T-helper 17 cell (primary cell): ENCODE measurements around the gene LIX1L. TPM values are rescaled to one million over a fixed set of nuclear protein-coding genes. Genes with fewer than 3 reads are reported as not detected.

Experiments used
- ATAC-seq: fragments of 150-1000 bp; cut with Tn5 transposase; 2 replicates; pipeline ENCODE4 v1.10.0; 2021; ENCODE audit warnings: mild to moderate bottlenecking, moderate library complexity
- DNase-seq, 3 donors: peaks; one replicate each; pipeline versions ENCODE4 v3.0.0 to v3.0.0-alpha.2; 2020 to 2021
- H3K9me3 ChIP-seq: one replicate; pipeline ENCODE4 v1.7.0; 2013; ENCODE audit warnings: low read length, mild to moderate bottlenecking; ENCODE audit not compliant: control insufficient read depth, poor library complexity, severe bottlenecking
- H3K27ac Mint-ChIP-seq: one replicate; pipeline ENCODE4 v1.8.0; 2022; ENCODE audit warnings: mild to moderate bottlenecking, moderate library complexity, mixed read lengths
- H3K27me3 Mint-ChIP-seq: one replicate; pipeline ENCODE4 v1.8.0; 2022; ENCODE audit warnings: mixed read lengths
- H3K36me3 Mint-ChIP-seq: one replicate; pipeline ENCODE4 v1.8.0; 2022; ENCODE audit warnings: low read depth, mixed read lengths
- H3K4me1 Mint-ChIP-seq: one replicate; pipeline ENCODE4 v1.8.0; 2022; ENCODE audit warnings: mild to moderate bottlenecking, mixed read lengths
- H3K4me3 Mint-ChIP-seq: one replicate; pipeline ENCODE4 v1.8.0; 2022; ENCODE audit warnings: mild to moderate bottlenecking, moderate library complexity, mixed read lengths
- total RNA-seq, 4 donors: library from RNA in 2 of 4; stranded (reverse) in 2 of 4; gene quantifications; one replicate each; pipeline ENCODE4 v1.2.3 and lab custom pipeline; 2022 to 2026

LIX1L gene
- total RNA-seq, 2 donors from 2014 or later, result 36.6 to 44.1 TPM

GRCh38 chr1:145963265-145964019 is 5.6 kb upstream of the LIX1L start:
- Mint-ChIP-seq H3K27ac (peak overlapping the region; percentile 97), H3K27me3 (no peaks in the 10 kb centered on the region), H3K36me3 (no peaks in the 10 kb centered on the region), H3K4me3 (peak overlapping the region; percentile 98), H3K4me1 (peaks cover 49% of the 10 kb centered on the region)
- DNase-seq (no peak), ATAC-seq (no peak)
- H3K9me3 ChIP-seq, result no peaks in the 10 kb centered on the region

DNA sequence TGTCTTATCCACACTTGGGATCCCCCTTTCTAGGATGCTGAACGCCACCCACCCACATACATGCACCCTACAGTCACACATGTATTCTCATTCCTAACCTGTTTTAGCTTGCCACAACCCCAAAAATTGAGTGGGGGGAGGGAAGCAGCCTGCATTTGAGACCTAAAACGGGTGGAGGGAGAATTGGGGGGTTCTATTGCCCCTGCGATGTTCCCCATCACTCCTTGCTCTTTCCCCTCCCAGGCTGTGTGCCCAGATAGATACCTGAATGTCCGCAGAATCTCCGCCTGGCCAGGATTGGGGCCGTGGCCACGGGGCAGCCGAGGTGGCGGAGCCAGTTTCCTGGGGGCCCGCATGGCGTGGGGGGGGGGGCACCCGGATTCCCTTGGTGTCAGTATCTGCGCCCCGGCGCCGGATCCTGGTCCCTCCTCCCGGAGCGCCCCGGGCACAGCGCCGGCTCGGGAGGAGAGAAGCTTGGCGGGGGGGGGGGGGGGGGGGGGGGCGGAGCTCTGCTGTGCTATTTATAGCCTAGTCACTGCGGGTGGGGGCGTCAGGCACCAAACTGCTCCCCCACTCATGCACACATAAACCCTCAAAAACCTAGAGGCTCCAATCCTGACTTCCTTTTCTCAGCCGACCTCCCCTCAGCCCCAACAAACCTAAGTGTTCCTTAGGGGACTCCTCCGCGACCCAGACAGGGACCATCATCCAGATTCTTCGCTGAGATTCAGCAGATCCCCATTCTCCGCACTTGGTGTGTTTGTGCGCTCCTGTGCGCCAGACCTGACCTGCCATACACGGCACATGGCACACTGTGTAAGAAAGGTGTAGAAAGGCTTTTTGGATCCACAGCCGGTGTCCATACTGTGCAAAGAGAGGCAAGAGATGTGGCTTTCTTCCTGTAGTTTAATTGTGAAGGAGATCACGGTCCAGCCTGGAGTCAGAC is 4.6 kb upstream of the LIX1L start:
- H3K27ac Mint-ChIP-seq, result peak overlapping the region; percentile 97

GRCh38 chr1:145961425-145962156 is 3.8 kb upstream of the LIX1L start:
- ATAC-seq (no peak), DNase-seq (no peak)
- Mint-ChIP-seq H3K4me1 (peaks cover 61% of the 10 kb centered on the region), H3K36me3 (peaks cover 4% of the 10 kb centered on the region), H3K27me3 (no peaks in the 10 kb centered on the region), H3K27ac (peak overlapping the region; percentile 97), H3K4me3 (peak overlapping the region; percentile 98)
- no peaks in the 10 kb centered on the region for H3K9me3 ChIP-seq

More for the DNA sequence above, 4.6 kb upstream of the LIX1L start:
- Mint-ChIP-seq H3K4me3 (peak overlapping the region; percentile 98), H3K36me3 (no peaks in the 10 kb centered on the region), H3K4me1 (peaks cover 53% of the 10 kb centered on the region), H3K27me3 (no peaks in the 10 kb centered on the region)
- H3K9me3 ChIP-seq, result no peaks in the 10 kb centered on the region
- ATAC-seq (no peak), DNase-seq (peak in 2 of 3 donors; percentile 34 to 40)

DNA sequence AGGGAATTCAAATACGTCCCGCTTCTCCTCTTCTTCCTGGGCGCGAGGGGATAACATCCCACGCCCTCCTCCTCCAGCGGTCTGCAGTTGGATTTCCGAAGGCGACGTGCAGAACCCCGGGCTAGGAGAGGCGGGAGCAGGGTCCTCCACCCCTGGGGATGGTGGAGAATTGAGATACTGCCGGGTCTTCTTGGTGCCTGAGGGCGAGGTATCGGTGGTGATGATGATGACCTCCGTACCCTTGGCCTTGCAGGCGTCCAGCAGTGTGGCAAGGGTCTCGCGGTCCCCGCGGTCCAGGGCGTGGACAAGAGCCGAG is 3.2 kb upstream of the LIX1L start:
- Mint-ChIP-seq H3K27ac (peak overlapping the region; percentile 90), H3K4me1 (peaks cover 63% of the 10 kb centered on the region), H3K4me3 (peak overlapping the region; percentile 98), H3K27me3 (no peaks in the 10 kb centered on the region), H3K36me3 (peaks cover 4% of the 10 kb centered on the region)
- no peak for ATAC-seq
- no peaks in the 10 kb centered on the region for H3K9me3 ChIP-seq
- DNase-seq, result no peak

DNA sequence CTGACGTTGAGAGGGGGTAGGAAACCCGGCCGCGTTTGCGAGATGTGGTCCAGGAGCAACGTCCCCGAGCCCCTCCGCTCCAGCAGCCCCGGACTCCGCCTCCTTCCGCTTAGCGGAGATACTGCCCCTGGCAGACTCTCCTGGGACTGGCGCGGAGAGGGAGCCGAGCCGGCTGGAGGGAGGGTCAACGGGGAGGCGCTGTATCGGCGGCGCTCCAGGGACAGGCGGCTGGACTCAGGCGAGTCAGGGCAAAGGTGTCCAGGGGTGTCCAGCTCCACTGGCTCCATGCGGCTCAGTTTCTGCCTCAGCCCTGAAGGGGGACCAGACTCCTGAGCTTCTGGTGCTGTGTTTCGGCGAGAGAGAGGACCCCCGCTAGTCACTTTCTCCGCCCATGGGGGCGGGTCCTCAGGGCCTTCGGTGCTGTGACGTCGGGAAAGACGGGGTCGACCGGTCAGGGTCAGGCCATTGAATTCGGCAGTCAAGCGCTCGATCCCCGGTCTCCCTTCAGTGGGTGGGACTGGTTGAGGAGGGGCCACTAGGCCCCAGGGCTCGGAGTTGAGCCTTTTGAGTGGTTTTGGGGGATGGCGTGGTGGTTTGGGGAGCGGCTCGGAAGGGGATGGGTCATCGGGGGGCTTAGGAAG is 2.8 kb upstream of the LIX1L start:
- peaks cover 66% of the 10 kb centered on the region for H3K4me1 Mint-ChIP-seq
- no peak for ATAC-seq

GRCh38 chr1:145959957-145960467 is 2.2 kb upstream of the LIX1L start:
- peak overlapping the region; percentile 90 for H3K27ac Mint-ChIP-seq
- DNase-seq, result no peak
- no peak for ATAC-seq

More for the DNA sequence above, 2.8 kb upstream of the LIX1L start:
- H3K9me3 ChIP-seq, result no peaks in the 10 kb centered on the region
- H3K27me3 Mint-ChIP-seq, result no peaks in the 10 kb centered on the region
- peak overlapping the region; percentile 98 for H3K4me3 Mint-ChIP-seq
- H3K36me3 Mint-ChIP-seq, result peaks cover 4% of the 10 kb centered on the region
- peak overlapping the region; percentile 90 for H3K27ac Mint-ChIP-seq
- peak in 2 of 3 donors; percentile 55 to 57 for DNase-seq

GRCh38 chr1:145959333-145959732 is 1.5 kb upstream of the LIX1L start:
- ATAC-seq (no peak), DNase-seq (no peak)
- peaks cover 75% of the 10 kb centered on the region for H3K4me1 Mint-ChIP-seq
- peak overlapping the region; percentile 90 for H3K27ac Mint-ChIP-seq
- H3K9me3 ChIP-seq, result no peaks in the 10 kb centered on the region
- H3K36me3 Mint-ChIP-seq, result peaks cover 6% of the 10 kb centered on the region
- peak overlapping the region; percentile 98 for H3K4me3 Mint-ChIP-seq
- no peaks in the 10 kb centered on the region for H3K27me3 Mint-ChIP-seq

More at GRCh38 chr1:145959957-145960467, 2.2 kb upstream of the LIX1L start:
- H3K4me3 Mint-ChIP-seq, result peak overlapping the region; percentile 98
- peaks cover 6% of the 10 kb centered on the region for H3K36me3 Mint-ChIP-seq
- no peaks in the 10 kb centered on the region for H3K27me3 Mint-ChIP-seq
- H3K4me1 Mint-ChIP-seq, result peaks cover 70% of the 10 kb centered on the region
- H3K9me3 ChIP-seq, result no peaks in the 10 kb centered on the region

DNA sequence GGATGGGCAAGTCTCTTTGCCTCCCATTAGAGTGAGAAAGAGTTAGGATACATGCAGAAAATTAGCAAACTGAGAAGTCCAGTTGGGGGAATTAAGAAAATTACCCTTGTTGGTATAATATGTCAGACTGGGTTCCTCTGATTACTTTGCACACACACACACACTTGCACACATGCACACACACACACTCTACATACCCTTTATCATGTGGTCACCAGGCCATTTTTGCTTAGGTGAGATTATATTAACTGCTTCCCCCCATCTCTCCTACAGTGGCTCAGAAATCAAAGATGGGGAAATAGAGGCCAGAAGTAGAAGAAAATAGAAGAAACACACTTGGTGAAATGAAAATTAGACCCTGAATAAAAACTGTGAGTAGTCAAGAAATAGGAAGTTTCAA is 917 bp upstream of the LIX1L start:
- Mint-ChIP-seq H3K27ac (peak overlapping the region; percentile 98), H3K4me3 (no peak overlapping the region), H3K36me3 (peaks cover 6% of the 10 kb centered on the region), H3K4me1 (peaks cover 74% of the 10 kb centered on the region), H3K27me3 (no peaks in the 10 kb centered on the region)
- DNase-seq (no peak), ATAC-seq (no peak)
- no peaks in the 10 kb centered on the region for H3K9me3 ChIP-seq

- peaks cover 67% of the 10 kb centered on the region for H3K4me1 Mint-ChIP-seq
- ATAC-seq (no peak), DNase-seq (no peak)
- H3K4me3 Mint-ChIP-seq, result peak overlapping the region; percentile 99
- H3K9me3 ChIP-seq, result no peaks in the 10 kb centered on the region
- peaks cover 6% of the 10 kb centered on the region for H3K36me3 Mint-ChIP-seq
- no peaks in the 10 kb centered on the region for H3K27me3 Mint-ChIP-seq
- H3K27ac Mint-ChIP-seq, result peak overlapping the region; percentile 98
Measured at GRCh38 chr1:145956781-145957442, 905 bp downstream of the LIX1L start.

DNA sequence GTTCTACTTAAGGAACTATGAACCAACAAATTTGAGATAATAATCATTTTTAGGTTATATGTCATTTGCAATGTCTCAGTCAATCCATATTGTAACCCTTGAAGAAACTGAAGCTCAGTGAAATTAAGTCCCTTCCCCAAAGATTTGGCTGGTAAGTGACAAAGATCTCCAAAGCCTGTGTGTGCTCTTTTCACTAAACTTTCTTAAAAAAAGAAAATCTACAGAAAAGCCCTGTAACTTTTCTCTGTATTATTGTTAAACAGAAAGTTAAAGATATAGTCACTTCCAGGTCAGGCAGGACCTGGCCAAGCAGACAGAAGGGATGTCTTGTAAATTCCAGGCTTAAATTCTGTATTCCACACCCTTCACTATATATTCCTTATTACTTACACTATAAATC is 1.5 kb downstream of the LIX1L start:
- no peaks in the 10 kb centered on the region for H3K27me3 Mint-ChIP-seq
- H3K4me1 Mint-ChIP-seq, result peaks cover 66% of the 10 kb centered on the region
- ATAC-seq, result no peak
- peak overlapping the region; percentile 98 for H3K27ac Mint-ChIP-seq
- peak overlapping the region; percentile 99 for H3K4me3 Mint-ChIP-seq
- DNase-seq, result no peak
- H3K36me3 Mint-ChIP-seq, result peaks cover 6% of the 10 kb centered on the region
- no peaks in the 10 kb centered on the region for H3K9me3 ChIP-seq

- no peaks in the 10 kb centered on the region for H3K9me3 ChIP-seq
- Mint-ChIP-seq H3K36me3 (peaks cover 6% of the 10 kb centered on the region), H3K4me1 (peaks cover 73% of the 10 kb centered on the region), H3K4me3 (peak overlapping the region; percentile 67), H3K27ac (peak overlapping the region; percentile 98), H3K27me3 (no peaks in the 10 kb centered on the region)
- no peak for ATAC-seq
- no peak for DNase-seq
Measured at GRCh38 chr1:145955436-145955835, 2.4 kb downstream of the LIX1L start.

DNA sequence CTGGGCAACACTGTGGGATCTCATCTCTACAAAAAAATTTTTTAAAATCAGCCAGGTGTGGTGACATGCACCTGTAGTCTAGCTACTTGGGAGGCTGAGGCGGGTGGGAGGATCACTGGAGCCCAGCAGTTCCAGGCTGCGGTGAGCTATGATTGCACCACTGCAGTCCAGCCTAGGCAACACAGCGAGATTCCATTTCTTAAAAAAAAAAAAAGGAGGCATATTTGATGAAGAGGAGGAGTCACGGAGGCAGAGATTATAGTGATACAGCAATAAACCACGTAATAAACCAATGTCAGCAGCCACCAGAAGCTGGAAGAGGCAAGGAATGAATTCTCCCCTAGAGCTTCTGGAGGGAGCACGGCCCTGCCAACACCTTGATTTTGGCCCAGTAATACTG is 4.0 kb downstream of the LIX1L start:
- H3K27ac Mint-ChIP-seq, result no peak overlapping the region
- peaks cover 8% of the 10 kb centered on the region for H3K36me3 Mint-ChIP-seq
- peak overlapping the region; percentile 67 for H3K4me3 Mint-ChIP-seq
- H3K27me3 Mint-ChIP-seq, result no peaks in the 10 kb centered on the region
- no peak for ATAC-seq
- no peaks in the 10 kb centered on the region for H3K9me3 ChIP-seq
- DNase-seq, result no peak
- H3K4me1 Mint-ChIP-seq, result peaks cover 73% of the 10 kb centered on the region
